GM12864 (cell line): ENCODE results near the gene KCTD16.

Experiments
- DNase-seq: peaks from one replicate; pipeline ENCODE4 v3.0.0-alpha.2; 2011; ENCODE audit warnings: low read depth
- H3K4me3 ChIP-seq: 2 replicates; pipeline ENCODE4 v1.5.1; 2011; ENCODE audit warnings: mild to moderate bottlenecking, low read depth, low read length, control low read depth
- CTCF ChIP-seq: IDR thresholded peaks from 2 replicates; pipeline ENCODE4 v1.5.1; 2011; ENCODE audit warnings: low read depth, mild to moderate bottlenecking, moderate library complexity, low read length, control low read depth, inconsistent platforms; ENCODE audit errors: missing control alignments

KCTD16 gene

GRCh38 chr5:144462577-144462976, 291.9 kb downstream of the KCTD16 start:
- no peak for DNase-seq
- TF ChIP-seq CTCF: no peak
- no peak overlapping the region for H3K4me3 ChIP-seq

GRCh38 chr5:144463481-144464223, 293.0 kb downstream of the KCTD16 start:
- no peak for TF ChIP-seq CTCF
- no peak overlapping the region for H3K4me3 ChIP-seq
- no peak for DNase-seq

GRCh38 chr5:144464306-144464705, 293.6 kb downstream of the KCTD16 start:
- no peak for TF ChIP-seq CTCF
- no peak for DNase-seq
- H3K4me3 ChIP-seq: no peak overlapping the region

- no peak for DNase-seq
- no peak overlapping the region for H3K4me3 ChIP-seq
- no peak for TF ChIP-seq CTCF
These were observed 294.8 kb downstream of the KCTD16 start for GRCh38 chr5:144465441-144465840.

GRCh38 chr5:144467792-144468191, 297.1 kb downstream of the KCTD16 start:
- no peak for DNase-seq
- no peak overlapping the region for H3K4me3 ChIP-seq
- peak; percentile 39 for TF ChIP-seq CTCF

- DNase-seq: no peak
- no peak overlapping the region for H3K4me3 ChIP-seq
- no peak for TF ChIP-seq CTCF
These were observed 297.9 kb downstream of the KCTD16 start for GRCh38 chr5:144468571-144468970.

GRCh38 chr5:144469106-144469505, 298.4 kb downstream of the KCTD16 start:
- DNase-seq: no peak
- TF ChIP-seq CTCF: no peak
- H3K4me3 ChIP-seq: no peak overlapping the region
